ENCODE results near the gene CEP89.

GRCh38 chr19:32866061-32866460 lies 105.7 kb downstream of the CEP89 start:
- TF ChIP-seq CTCF (IDR thresholded peaks at IDR 0.05; ENCODE audit: low read length): no peak
- no peak for TF ChIP-seq EZH2 (IDR thresholded peaks at IDR 0.05; ENCODE audit: borderline replicate concordance, low read length)
